Measurements from ENCODE around the gene OS9. TPM values are rescaled to one million over a fixed set of nuclear protein-coding genes. Genes with fewer than 3 reads are reported as not detected.

Gene OS9
- total RNA-seq, 1 experiment from 2014 or later = 186 TPM

DNA sequence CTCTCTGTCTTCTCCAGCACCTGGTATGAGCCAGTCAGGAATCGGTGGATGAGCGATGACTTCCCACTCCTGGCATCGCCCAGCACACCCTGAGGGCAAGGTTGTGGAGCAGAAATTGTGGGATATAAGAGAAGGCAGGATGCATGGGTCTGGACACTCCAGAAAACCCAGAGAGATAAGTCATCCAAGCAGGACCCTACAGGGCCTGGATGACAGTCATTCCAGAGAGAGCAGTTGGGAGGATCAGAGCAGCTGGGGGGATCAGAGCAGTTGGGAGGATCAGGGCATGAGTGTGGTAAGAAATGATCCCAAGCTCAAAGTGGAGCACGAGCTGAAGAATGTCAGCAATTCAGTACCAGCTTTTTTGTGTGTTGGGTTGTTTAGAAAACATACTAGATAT lies 40.7 kb downstream of the OS9 start:
- H3K4me1 ChIP-seq (ENCODE audit: control insufficient read depth, insufficient read depth, low read length) = peaks cover 7% of the 10 kb centered on the region; the same call in 1 of the 2 replicates
- H3K4me3 ChIP-seq (ENCODE audit: low read depth in 2 of 2, low read length in 2 of 2) = no peak overlapping the region
- intact Hi-C loops (cut with micrococcal nuclease; ENCODE audit: unreplicated experiment) = no loop called here
- no peaks in the 10 kb centered on the region for H3K9me3 ChIP-seq (ENCODE audit: control insufficient read depth, insufficient read depth, low read depth, low read length)
- no peak overlapping the region for H3K27ac ChIP-seq (ENCODE audit: low read length)
- in situ Hi-C loops (cut with HindIII; ENCODE audit: low pct_unique_long_range_greater_than_20kb, low sequenced_read_pairs) = no loop called here
- TF ChIP-seq POLR2AphosphoS5 (IDR thresholded peaks at IDR 0.05; ENCODE audit: low read depth, low read length) (no peak), TCF7L2 (IDR thresholded peaks at IDR 0.05; ENCODE audit: low read depth, low read length) (no peak), SIN3A (IDR thresholded peaks at IDR 0.05; ENCODE audit: borderline replicate concordance, insufficient read depth, low read depth, low read length) (no peak)
- TF ChIP-seq, protein P1, sequence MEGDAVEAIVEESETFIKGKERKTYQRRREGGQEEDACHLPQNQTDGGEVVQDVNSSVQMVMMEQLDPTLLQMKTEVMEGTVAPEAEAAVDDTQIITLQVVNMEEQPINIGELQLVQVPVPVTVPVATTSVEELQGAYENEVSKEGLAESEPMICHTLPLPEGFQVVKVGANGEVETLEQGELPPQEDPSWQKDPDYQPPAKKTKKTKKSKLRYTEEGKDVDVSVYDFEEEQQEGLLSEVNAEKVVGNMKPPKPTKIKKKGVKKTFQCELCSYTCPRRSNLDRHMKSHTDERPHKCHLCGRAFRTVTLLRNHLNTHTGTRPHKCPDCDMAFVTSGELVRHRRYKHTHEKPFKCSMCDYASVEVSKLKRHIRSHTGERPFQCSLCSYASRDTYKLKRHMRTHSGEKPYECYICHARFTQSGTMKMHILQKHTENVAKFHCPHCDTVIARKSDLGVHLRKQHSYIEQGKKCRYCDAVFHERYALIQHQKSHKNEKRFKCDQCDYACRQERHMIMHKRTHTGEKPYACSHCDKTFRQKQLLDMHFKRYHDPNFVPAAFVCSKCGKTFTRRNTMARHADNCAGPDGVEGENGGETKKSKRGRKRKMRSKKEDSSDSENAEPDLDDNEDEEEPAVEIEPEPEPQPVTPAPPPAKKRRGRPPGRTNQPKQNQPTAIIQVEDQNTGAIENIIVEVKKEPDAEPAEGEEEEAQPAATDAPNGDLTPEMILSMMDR (IDR thresholded peaks at IDR 0.05) = no peak
- TF ChIP-seq, protein P2, sequence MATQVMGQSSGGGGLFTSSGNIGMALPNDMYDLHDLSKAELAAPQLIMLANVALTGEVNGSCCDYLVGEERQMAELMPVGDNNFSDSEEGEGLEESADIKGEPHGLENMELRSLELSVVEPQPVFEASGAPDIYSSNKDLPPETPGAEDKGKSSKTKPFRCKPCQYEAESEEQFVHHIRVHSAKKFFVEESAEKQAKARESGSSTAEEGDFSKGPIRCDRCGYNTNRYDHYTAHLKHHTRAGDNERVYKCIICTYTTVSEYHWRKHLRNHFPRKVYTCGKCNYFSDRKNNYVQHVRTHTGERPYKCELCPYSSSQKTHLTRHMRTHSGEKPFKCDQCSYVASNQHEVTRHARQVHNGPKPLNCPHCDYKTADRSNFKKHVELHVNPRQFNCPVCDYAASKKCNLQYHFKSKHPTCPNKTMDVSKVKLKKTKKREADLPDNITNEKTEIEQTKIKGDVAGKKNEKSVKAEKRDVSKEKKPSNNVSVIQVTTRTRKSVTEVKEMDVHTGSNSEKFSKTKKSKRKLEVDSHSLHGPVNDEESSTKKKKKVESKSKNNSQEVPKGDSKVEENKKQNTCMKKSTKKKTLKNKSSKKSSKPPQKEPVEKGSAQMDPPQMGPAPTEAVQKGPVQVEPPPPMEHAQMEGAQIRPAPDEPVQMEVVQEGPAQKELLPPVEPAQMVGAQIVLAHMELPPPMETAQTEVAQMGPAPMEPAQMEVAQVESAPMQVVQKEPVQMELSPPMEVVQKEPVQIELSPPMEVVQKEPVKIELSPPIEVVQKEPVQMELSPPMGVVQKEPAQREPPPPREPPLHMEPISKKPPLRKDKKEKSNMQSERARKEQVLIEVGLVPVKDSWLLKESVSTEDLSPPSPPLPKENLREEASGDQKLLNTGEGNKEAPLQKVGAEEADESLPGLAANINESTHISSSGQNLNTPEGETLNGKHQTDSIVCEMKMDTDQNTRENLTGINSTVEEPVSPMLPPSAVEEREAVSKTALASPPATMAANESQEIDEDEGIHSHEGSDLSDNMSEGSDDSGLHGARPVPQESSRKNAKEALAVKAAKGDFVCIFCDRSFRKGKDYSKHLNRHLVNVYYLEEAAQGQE (IDR thresholded peaks at IDR 0.05; ENCODE audit: insufficient read depth in 1 of 2, low read depth in 2 of 2, low read length in 1 of 2) = no peak
- CTCF ChIA-PET = interaction anchor here (1.5 to 1.6 kb wide), 3 partner anchors 8 to 151 kb away, joined by 4 to 9 read pairs (median 5); no protein-coding TSS in a partner anchor
- POLR2A ChIA-PET = interaction anchor here (0.7 kb wide), 1 partner anchor 1379 kb away, joined by 3 read pairs; no protein-coding TSS in a partner anchor
- no peaks in the 10 kb centered on the region for H3K36me3 ChIP-seq (ENCODE audit: control insufficient read depth, insufficient read depth, low read length)
- ATAC-seq (no peak), DNase-seq (ENCODE audit: low read depth, low spot score) (no peak)
- H3K27me3 ChIP-seq (ENCODE audit: control insufficient read depth, insufficient read depth, low read length) = no peaks in the 10 kb centered on the region; the same call in 1 of the 2 replicates
- no TSS peak for BruUV-seq (replicated peaks)

DNA sequence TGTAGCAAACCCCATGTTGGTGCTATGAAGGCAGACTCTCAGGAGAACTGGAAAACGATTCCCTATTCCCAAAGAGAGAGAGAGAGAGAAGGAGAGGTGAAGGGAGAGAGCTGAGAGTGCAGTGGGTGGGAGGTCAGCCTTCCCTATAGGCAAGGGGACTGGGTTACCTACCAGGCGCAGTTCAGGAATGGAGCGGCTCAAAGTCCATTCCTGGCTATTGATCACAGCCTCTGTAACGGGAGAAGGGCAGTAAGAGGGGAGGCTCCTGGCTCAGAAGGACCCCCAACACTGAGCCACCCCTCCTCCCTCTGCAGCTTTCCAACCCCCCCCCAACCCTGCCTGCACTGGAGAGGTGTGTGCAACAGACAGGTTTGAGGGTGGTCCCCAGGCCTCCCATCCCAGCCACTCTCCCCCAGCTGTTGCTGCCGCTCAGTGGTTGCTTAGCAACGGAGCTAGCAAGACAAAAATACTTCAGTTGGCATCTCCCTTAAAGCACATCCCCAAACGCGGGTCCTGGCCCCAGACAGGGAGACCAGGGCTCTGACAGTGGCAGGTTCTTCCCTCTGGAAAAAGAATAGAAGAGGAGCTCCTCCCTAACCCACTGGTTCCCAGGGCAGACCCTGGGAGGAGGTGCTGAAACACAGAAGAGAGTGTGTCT lies 41.4 kb downstream of the OS9 start:
- ATAC-seq = peak; percentile 2
- no peaks in the 10 kb centered on the region; the same call in 1 of the 2 replicates for H3K27me3 ChIP-seq (ENCODE audit: control insufficient read depth, insufficient read depth, low read length)
- no peak overlapping the region for H3K4me3 ChIP-seq (ENCODE audit: low read depth in 2 of 2, low read length in 2 of 2)
- intact Hi-C loops (cut with micrococcal nuclease; ENCODE audit: unreplicated experiment) = loop anchor here (5.0 kb wide), 1 partner anchor 153 kb away; no protein-coding TSS in a partner anchor
- CTCF ChIA-PET = interaction anchor here (0.6 to 1.6 kb wide), 7 partner anchors 9 to 276 kb away, joined by 3 to 9 read pairs (median 3); no protein-coding TSS in a partner anchor
- no TSS peak for BruUV-seq (replicated peaks)
- no peak overlapping the region for H3K27ac ChIP-seq (ENCODE audit: low read length)
- no peaks in the 10 kb centered on the region for H3K9me3 ChIP-seq (ENCODE audit: control insufficient read depth, insufficient read depth, low read depth, low read length)
- POLR2A ChIA-PET = interaction anchor here (0.7 kb wide), 1 partner anchor 1380 kb away, joined by 3 read pairs; no protein-coding TSS in a partner anchor
- H3K36me3 ChIP-seq (ENCODE audit: control insufficient read depth, insufficient read depth, low read length) = no peaks in the 10 kb centered on the region
- TF ChIP-seq, protein P1 (IDR thresholded peaks at IDR 0.05) = no peak
- TF ChIP-seq TCF7L2 (IDR thresholded peaks at IDR 0.05; ENCODE audit: low read depth, low read length) (no peak), POLR2AphosphoS5 (IDR thresholded peaks at IDR 0.05; ENCODE audit: low read depth, low read length) (no peak), SIN3A (IDR thresholded peaks at IDR 0.05; ENCODE audit: borderline replicate concordance, insufficient read depth, low read depth, low read length) (no peak)
- TF ChIP-seq, protein P2 (IDR thresholded peaks at IDR 0.05; ENCODE audit: insufficient read depth in 1 of 2, low read depth in 2 of 2, low read length in 1 of 2) = no peak
- peaks cover 7% of the 10 kb centered on the region; the same call in 1 of the 2 replicates for H3K4me1 ChIP-seq (ENCODE audit: control insufficient read depth, insufficient read depth, low read length)
- no peak for DNase-seq (ENCODE audit: low read depth, low spot score)
- in situ Hi-C loops (cut with HindIII; ENCODE audit: low pct_unique_long_range_greater_than_20kb, low sequenced_read_pairs) = no loop called here
